T-helper 1 cell (primary cell): ENCODE data around the gene ASMTL.
"Not testable (repeated sequence)": the region's sequence is repeated elsewhere in the genome, so short reads cannot be mapped to it uniquely, and the experiment has no call there.

Experiments used
- DNase-seq, 5 donors: peaks; one replicate each; pipeline ENCODE4 v3.0.0-alpha.2; 2012 to 2020

ASMTL gene

GRCh38 chrX:1481636-1482529 lies 29.2 kb upstream of the ASMTL start:
- DNase-seq: peak; percentile 38 to 97 (median 59)

GRCh38 chrX:1480082-1480785 lies 27.5 kb upstream of the ASMTL start:
- peak in 1 of 5 donors; percentile 57 for DNase-seq

GRCh38 chrX:1477801-1478458 lies 25.2 kb upstream of the ASMTL start:
- DNase-seq: no peak

GRCh38 chrX:1477229-1477628 lies 24.5 kb upstream of the ASMTL start:
- DNase-seq: no peak

GRCh38 chrX:1476682-1477081 lies 24.0 kb upstream of the ASMTL start:
- no peak for DNase-seq

- no peak for DNase-seq
These were observed 23.2 kb upstream of the ASMTL start for GRCh38 chrX:1475881-1476280.

- no peak for DNase-seq
These were observed 22.8 kb upstream of the ASMTL start for GRCh38 chrX:1475481-1475880.

- not testable (repeated sequence) for DNase-seq
These were observed 21.9 kb upstream of the ASMTL start for GRCh38 chrX:1474593-1474992.

- no peak for DNase-seq
These were observed 20.3 kb upstream of the ASMTL start for GRCh38 chrX:1472975-1473374.

GRCh38 chrX:1468250-1468772 lies 15.6 kb upstream of the ASMTL start:
- peak; percentile 65 to 92 (median 73) for DNase-seq

- peak in 2 of 5 donors; percentile 45 to 74 for DNase-seq
These were observed 14.4 kb upstream of the ASMTL start for GRCh38 chrX:1466971-1467561.

GRCh38 chrX:1466232-1466661 lies 13.5 kb upstream of the ASMTL start:
- DNase-seq: no peak

GRCh38 chrX:1465286-1466231 lies 12.8 kb upstream of the ASMTL start:
- DNase-seq: no peak

- DNase-seq: no peak
These were observed 12.2 kb upstream of the ASMTL start for GRCh38 chrX:1464971-1465285.

- DNase-seq: peak in 1 of 5 donors; percentile 55
These were observed 11.6 kb upstream of the ASMTL start for GRCh38 chrX:1464041-1464970.

- DNase-seq: no peak
These were observed 10.9 kb upstream of the ASMTL start for GRCh38 chrX:1463581-1463980.

GRCh38 chrX:1462596-1463251 lies 10.0 kb upstream of the ASMTL start:
- peak; percentile 47 to 98 (median 68) for DNase-seq

- no peak for DNase-seq
These were observed 9.4 kb upstream of the ASMTL start for GRCh38 chrX:1462110-1462509.

GRCh38 chrX:1455948-1456280 lies 3.2 kb upstream of the ASMTL start:
- no peak for DNase-seq
